Neural cell (in vitro differentiated cells): ENCODE data around the gene RBM15. TPM values are rescaled to one million over a fixed set of nuclear protein-coding genes. Genes with fewer than 3 reads are reported as not detected.
A peak's percentile ranks its signal among the peaks of the same experiment; 100 is the strongest.

Experiments
- H2AFZ ChIP-seq: fragments of 200-600, 300-800 bp; sonication (generic), shearing (Covaris generic); 2 replicates; pipeline ENCODE4 v1.6.0; 2014; ENCODE audit warnings: low read depth, mild to moderate bottlenecking, antibody characterized with exemption, low read length, moderate library complexity
- H3F3A ChIP-seq: fragments of 200-600 bp; shearing (Covaris generic); 2 replicates; pipeline ENCODE4 v1.6.1; 2016; ENCODE audit warnings: mild to moderate bottlenecking, moderate library complexity, mixed read lengths, antibody characterized with exemption, low read length; ENCODE audit not compliant: insufficient read depth, poor library complexity, severe bottlenecking
- H3K27ac ChIP-seq: fragments of 200-600, 300-800 bp; sonication (generic), shearing (Covaris generic); 2 replicates; pipeline ENCODE4 v1.5.1; 2014; ENCODE audit warnings: mild to moderate bottlenecking, low read length, moderate library complexity
- H3K27me3 ChIP-seq: fragments of 300-800, 200-600 bp; sonication (generic), shearing (Covaris generic); 2 replicates; pipeline ENCODE4 v1.6.0; 2014; ENCODE audit warnings: mild to moderate bottlenecking, low read depth, low read length, moderate library complexity; ENCODE audit not compliant: insufficient read depth
- H3K36me3 ChIP-seq: fragments of 300-800, 200-600 bp; sonication (generic), shearing (Covaris generic); 2 replicates; pipeline ENCODE4 v1.5.1; 2014; ENCODE audit warnings: mild to moderate bottlenecking, antibody characterized with exemption, low read length, moderate library complexity; ENCODE audit not compliant: insufficient read depth
- H3K4me2 ChIP-seq: fragments of 300-800, 200-600 bp; sonication (generic), shearing (Covaris generic); 2 replicates; pipeline ENCODE4 v1.6.0; 2014; ENCODE audit warnings: mild to moderate bottlenecking, low read length
- H3K4me3 ChIP-seq: fragments of 300-800, 200-600 bp; sonication (generic), shearing (Covaris generic); 2 replicates; pipeline ENCODE4 v1.5.1; 2014; ENCODE audit warnings: mild to moderate bottlenecking, low read length, moderate library complexity
- H3K79me2 ChIP-seq: fragments of 200-600 bp; shearing (Covaris generic); replicated peaks from 2 replicates; pipeline ENCODE4 v1.6.0; 2014; ENCODE audit warnings: mild to moderate bottlenecking, low read length, moderate library complexity; ENCODE audit not compliant: insufficient read depth
- H3K9ac ChIP-seq: fragments of 300-800, 200-600 bp; sonication (generic), shearing (Covaris generic); 2 replicates; pipeline ENCODE4 v1.6.1; 2016; ENCODE audit warnings: mild to moderate bottlenecking, low read length, mixed read lengths
- H3K9me2 ChIP-seq: fragments of 200-600 bp; shearing (Covaris generic); 2 replicates; pipeline ENCODE4 v1.6.1; 2016; ENCODE audit warnings: mild to moderate bottlenecking, low read length, mixed read lengths; ENCODE audit not compliant: insufficient read depth
- H3K9me3 ChIP-seq: fragments of 200-600, 300-800 bp; sonication (generic), shearing (Covaris generic); 2 replicates; pipeline ENCODE4 v1.6.1; 2016; ENCODE audit warnings: mild to moderate bottlenecking, mixed run types, low read length, moderate library complexity, mixed read lengths
- H4K20me1 ChIP-seq: fragments of 200-600 bp; shearing (Covaris generic); 2 replicates; pipeline ENCODE4 v1.6.1; 2016; ENCODE audit warnings: mild to moderate bottlenecking, mixed run types; ENCODE audit not compliant: insufficient read depth
- EZH2 ChIP-seq: fragments of 200-600, 300-800 bp; shearing (Covaris generic), sonication (generic); IDR thresholded peaks from 2 replicates; pipeline ENCODE4 v1.6.1; 2014; ENCODE audit warnings: antibody characterized with exemption, low read length, borderline replicate concordance, mild to moderate bottlenecking; ENCODE audit not compliant: insufficient read depth, poor library complexity, severe bottlenecking
- MXI1 ChIP-seq: fragments of 450-650 bp; conservative IDR thresholded peaks from 2 replicates; pipeline ENCODE4 v1.6.1; 2014; ENCODE audit warnings: antibody characterized with exemption, mild to moderate bottlenecking; ENCODE audit not compliant: poor library complexity, severe bottlenecking
- POLR2AphosphoS5 ChIP-seq: IDR thresholded peaks from 2 replicates; pipeline ENCODE4 v1.6.1; 2012
- RAD21 ChIP-seq: fragments of 450-650 bp; conservative IDR thresholded peaks from 2 replicates; pipeline ENCODE4 v1.6.1; 2014; ENCODE audit warnings: antibody characterized with exemption, mild to moderate bottlenecking, moderate library complexity
- SMC3 ChIP-seq: fragments of 450-650 bp; conservative IDR thresholded peaks from 2 replicates; pipeline ENCODE4 v1.6.1; 2014; ENCODE audit warnings: antibody characterized with exemption, mild to moderate bottlenecking, moderate library complexity; ENCODE audit not compliant: poor library complexity
- TAF1 ChIP-seq: IDR thresholded peaks from 2 replicates; pipeline ENCODE4 v1.6.1; 2012; ENCODE audit warnings: low read depth
- polyA plus RNA-seq: library from polyadenylated mRNA; depleted of rRNA; stranded (reverse); fragments of >200 nt; gene quantifications from 2 replicates; pipeline ENCODE4 v1.2.3, GENCODE V29; 2014
- TF ChIP-seq, protein P1 (sequence below): fragments of 450-650 bp; IDR thresholded peaks from 2 replicates; pipeline ENCODE4 v1.5.1; 2014; ENCODE audit warnings: antibody characterized with exemption, mild to moderate bottlenecking, moderate library complexity; ENCODE audit not compliant: poor library complexity, severe bottlenecking
- TF ChIP-seq, protein P2 (sequence below): IDR thresholded peaks from 2 replicates; pipeline ENCODE4 v1.6.1; 2012; ENCODE audit warnings: borderline replicate concordance

RBM15 gene
- polyA plus RNA-seq, 1 donor from 2014 or later: 8.1 TPM

DNA sequence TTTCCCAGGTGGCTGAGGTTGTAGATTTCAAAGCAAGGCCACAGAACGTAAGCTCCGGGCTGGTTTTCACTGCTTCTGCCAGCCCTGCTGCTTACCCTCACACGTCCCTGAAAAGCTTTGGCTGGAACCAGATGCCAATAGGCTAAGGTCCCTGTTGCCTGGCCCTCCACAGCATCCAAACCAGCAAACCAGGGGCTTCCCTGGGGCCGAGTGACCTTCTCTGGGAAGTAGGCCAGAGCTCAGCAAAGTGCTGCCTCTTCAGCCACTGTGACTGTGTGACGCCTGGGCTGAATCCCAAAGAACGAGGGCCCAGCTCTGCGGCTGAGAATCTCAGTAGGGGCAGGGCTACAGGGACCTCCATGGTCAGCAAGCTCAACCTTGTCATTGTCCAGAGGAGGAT is 28.9 kb upstream of the RBM15 start:
- no peaks in the 10 kb centered on the region for H3K9me3 ChIP-seq
- no peak overlapping the region for H2AFZ ChIP-seq
- H3F3A ChIP-seq: no peaks in the 10 kb centered on the region
- no peaks in the 10 kb centered on the region for H4K20me1 ChIP-seq
- no peaks in the 10 kb centered on the region for H3K9me2 ChIP-seq
- no peak overlapping the region for H3K4me2 ChIP-seq
- no peak overlapping the region for H3K9ac ChIP-seq
- H3K4me3 ChIP-seq: no peak overlapping the region
- no peaks in the 10 kb centered on the region for H3K27me3 ChIP-seq
- TF ChIP-seq, protein P1, sequence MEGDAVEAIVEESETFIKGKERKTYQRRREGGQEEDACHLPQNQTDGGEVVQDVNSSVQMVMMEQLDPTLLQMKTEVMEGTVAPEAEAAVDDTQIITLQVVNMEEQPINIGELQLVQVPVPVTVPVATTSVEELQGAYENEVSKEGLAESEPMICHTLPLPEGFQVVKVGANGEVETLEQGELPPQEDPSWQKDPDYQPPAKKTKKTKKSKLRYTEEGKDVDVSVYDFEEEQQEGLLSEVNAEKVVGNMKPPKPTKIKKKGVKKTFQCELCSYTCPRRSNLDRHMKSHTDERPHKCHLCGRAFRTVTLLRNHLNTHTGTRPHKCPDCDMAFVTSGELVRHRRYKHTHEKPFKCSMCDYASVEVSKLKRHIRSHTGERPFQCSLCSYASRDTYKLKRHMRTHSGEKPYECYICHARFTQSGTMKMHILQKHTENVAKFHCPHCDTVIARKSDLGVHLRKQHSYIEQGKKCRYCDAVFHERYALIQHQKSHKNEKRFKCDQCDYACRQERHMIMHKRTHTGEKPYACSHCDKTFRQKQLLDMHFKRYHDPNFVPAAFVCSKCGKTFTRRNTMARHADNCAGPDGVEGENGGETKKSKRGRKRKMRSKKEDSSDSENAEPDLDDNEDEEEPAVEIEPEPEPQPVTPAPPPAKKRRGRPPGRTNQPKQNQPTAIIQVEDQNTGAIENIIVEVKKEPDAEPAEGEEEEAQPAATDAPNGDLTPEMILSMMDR: no peak
- TF ChIP-seq POLR2AphosphoS5 (no peak), EZH2 (no peak), TAF1 (no peak), SMC3 (no peak), MXI1 (no peak), RAD21 (no peak)
- no peak overlapping the region for H3K27ac ChIP-seq
- no peaks in the 10 kb centered on the region for H3K79me2 ChIP-seq
- H3K36me3 ChIP-seq: no peaks in the 10 kb centered on the region

DNA sequence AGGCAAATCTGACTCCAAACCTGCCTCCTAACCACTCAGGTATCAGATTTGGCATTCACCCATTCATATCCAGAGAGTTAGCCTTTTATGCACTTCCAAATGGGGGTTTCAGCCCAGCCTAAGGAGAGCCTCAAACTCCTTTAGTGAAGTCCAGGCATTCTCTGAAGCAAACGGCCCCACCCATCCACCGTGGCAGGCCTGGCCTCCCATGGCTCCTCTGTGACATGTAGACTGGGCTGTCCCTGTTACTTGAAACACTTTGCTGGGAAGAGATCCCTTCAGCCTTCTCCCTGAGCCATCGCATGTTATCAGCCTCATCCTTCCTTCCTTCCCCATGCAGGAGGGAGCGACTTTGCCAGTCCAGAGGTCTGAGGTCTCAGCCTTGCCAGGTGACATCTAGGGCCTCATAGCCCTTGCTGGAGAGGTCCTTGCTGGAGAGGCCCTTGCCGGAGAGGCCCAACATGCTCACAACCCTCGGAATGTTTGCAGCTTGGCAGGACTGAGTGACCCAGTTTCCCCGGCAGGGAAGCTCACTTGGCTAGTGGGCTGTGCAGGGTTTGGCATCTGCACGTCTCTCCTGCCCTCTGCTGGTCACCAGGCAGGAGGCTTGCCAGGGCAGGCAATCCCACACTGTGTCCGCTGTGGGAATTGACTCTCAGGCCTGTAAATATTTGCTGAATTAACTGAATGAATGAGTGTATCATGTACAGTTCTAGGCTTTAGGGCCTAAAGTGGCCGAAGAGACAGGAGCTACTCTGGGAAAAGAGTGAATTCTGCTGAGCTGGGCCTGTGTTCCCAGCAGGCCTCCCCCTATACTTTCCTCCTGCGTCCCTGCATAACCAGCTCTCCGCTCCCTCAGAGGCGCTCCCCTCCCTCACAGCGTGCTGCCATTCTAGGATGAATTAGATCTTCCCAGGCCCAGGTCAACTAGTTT is 26.7 kb upstream of the RBM15 start:
- Histone ChIP-seq H3K9me3 (no peaks in the 10 kb centered on the region), H3K27ac (no peak overlapping the region), H3K27me3 (no peaks in the 10 kb centered on the region), H2AFZ (no peak overlapping the region), H3K9me2 (no peaks in the 10 kb centered on the region), H3K4me3 (no peak overlapping the region), H3K9ac (no peak overlapping the region), H3K36me3 (no peaks in the 10 kb centered on the region), H3K79me2 (no peaks in the 10 kb centered on the region), H4K20me1 (no peaks in the 10 kb centered on the region), H3K4me2 (no peak overlapping the region), H3F3A (no peaks in the 10 kb centered on the region)
- TF ChIP-seq, protein P1: peak; percentile 98
- TF ChIP-seq SMC3 (peak; percentile 100), EZH2 (no peak), RAD21 (peak; percentile 100)
- TF ChIP-seq, protein P2, sequence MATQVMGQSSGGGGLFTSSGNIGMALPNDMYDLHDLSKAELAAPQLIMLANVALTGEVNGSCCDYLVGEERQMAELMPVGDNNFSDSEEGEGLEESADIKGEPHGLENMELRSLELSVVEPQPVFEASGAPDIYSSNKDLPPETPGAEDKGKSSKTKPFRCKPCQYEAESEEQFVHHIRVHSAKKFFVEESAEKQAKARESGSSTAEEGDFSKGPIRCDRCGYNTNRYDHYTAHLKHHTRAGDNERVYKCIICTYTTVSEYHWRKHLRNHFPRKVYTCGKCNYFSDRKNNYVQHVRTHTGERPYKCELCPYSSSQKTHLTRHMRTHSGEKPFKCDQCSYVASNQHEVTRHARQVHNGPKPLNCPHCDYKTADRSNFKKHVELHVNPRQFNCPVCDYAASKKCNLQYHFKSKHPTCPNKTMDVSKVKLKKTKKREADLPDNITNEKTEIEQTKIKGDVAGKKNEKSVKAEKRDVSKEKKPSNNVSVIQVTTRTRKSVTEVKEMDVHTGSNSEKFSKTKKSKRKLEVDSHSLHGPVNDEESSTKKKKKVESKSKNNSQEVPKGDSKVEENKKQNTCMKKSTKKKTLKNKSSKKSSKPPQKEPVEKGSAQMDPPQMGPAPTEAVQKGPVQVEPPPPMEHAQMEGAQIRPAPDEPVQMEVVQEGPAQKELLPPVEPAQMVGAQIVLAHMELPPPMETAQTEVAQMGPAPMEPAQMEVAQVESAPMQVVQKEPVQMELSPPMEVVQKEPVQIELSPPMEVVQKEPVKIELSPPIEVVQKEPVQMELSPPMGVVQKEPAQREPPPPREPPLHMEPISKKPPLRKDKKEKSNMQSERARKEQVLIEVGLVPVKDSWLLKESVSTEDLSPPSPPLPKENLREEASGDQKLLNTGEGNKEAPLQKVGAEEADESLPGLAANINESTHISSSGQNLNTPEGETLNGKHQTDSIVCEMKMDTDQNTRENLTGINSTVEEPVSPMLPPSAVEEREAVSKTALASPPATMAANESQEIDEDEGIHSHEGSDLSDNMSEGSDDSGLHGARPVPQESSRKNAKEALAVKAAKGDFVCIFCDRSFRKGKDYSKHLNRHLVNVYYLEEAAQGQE: no peak
